ENCODE results near the gene EXOC3L4. TPM values are rescaled to one million over a fixed set of nuclear protein-coding genes. Genes with fewer than 3 reads are reported as not detected.

EXOC3L4 gene
- polyA plus RNA-seq, 1 donor = 1.5 TPM

GRCh38 chr14:103133210-103134140 is 39.0 kb downstream of the EXOC3L4 start:
- no peak for DNase-seq

GRCh38 chr14:103134405-103134804 is 39.9 kb downstream of the EXOC3L4 start:
- DNase-seq = no peak

GRCh38 chr14:103134919-103135318 is 40.4 kb downstream of the EXOC3L4 start:
- DNase-seq = no peak

- DNase-seq = no peak
These were observed 41.1 kb downstream of the EXOC3L4 start for GRCh38 chr14:103135333-103136260.

GRCh38 chr14:103136388-103137271 is 42.1 kb downstream of the EXOC3L4 start:
- no peak for DNase-seq

GRCh38 chr14:103137689-103138300 is 43.3 kb downstream of the EXOC3L4 start:
- DNase-seq = no peak

GRCh38 chr14:103138301-103139131 is 44.0 kb downstream of the EXOC3L4 start:
- DNase-seq = no peak

GRCh38 chr14:103139132-103140025 is 44.9 kb downstream of the EXOC3L4 start:
- no peak for DNase-seq

- DNase-seq = no peak
These were observed 46.0 kb downstream of the EXOC3L4 start for GRCh38 chr14:103140316-103141109.

GRCh38 chr14:103141117-103141796 is 46.7 kb downstream of the EXOC3L4 start:
- DNase-seq = no peak

- DNase-seq = no peak
These were observed 47.5 kb downstream of the EXOC3L4 start for GRCh38 chr14:103142026-103142425.

- no peak for DNase-seq
These were observed 48.3 kb downstream of the EXOC3L4 start for GRCh38 chr14:103142721-103143302.

GRCh38 chr14:103143506-103143905 is 49.0 kb downstream of the EXOC3L4 start:
- no peak for DNase-seq

GRCh38 chr14:103144085-103144484 is 49.6 kb downstream of the EXOC3L4 start:
- DNase-seq = no peak

- no peak for DNase-seq
These were observed 51.7 kb downstream of the EXOC3L4 start for GRCh38 chr14:103146141-103146709.

GRCh38 chr14:103149351-103150237 is 55.1 kb downstream of the EXOC3L4 start:
- no peak for DNase-seq

Measured in hindlimb muscle (tissue), 1 donor.